Measurements from ENCODE around the gene NPDC1.
A peak's percentile ranks its signal among the peaks of the same experiment; 100 is the strongest.

The NPDC1 gene

DNA sequence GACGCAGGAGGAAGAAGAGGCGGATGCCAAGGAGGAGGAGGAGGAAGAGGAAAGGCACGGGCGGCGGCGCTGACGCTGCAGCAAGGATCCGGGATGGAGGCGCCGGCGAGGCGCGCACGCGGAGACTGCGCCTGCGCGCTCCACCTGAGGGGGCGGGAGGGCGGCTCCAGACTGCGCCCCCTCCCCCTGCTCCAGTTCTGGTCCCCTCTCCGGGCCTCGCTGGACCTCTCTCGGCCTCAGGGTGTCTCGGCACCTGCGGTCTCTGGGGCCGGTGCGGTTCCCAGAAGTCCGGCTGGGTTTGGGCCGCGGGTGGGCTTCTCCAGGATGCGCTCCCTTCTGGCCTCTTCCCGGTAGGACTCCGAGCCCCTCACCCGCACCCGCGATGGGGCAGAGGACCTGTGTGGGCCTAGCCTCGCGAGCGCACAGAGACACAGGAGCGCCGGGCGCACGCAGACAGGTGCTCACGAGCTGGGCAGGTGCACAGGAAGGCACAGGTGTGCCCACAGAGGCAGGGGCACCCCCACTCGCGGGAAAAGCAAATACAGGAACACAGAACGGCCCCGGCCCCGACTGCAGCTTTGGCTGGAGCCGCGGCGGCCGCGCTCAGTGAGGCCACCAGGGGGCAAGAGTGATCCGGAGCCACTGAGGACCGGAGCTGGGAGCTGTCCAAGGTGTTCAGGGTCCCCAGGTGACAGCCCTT, at the start of gene NPDC1:
Gene NPDC1, minus strand, starts transcription at position 90 of the 700 bp plus-strand sequence. CDS start 188 bp downstream, outside the sequence.
- peak; percentile 56 for DNase-seq

GRCh38 chr9:137089232-137089947, 43.4 kb upstream of the NPDC1 start:
- DNase-seq: no peak

DNA sequence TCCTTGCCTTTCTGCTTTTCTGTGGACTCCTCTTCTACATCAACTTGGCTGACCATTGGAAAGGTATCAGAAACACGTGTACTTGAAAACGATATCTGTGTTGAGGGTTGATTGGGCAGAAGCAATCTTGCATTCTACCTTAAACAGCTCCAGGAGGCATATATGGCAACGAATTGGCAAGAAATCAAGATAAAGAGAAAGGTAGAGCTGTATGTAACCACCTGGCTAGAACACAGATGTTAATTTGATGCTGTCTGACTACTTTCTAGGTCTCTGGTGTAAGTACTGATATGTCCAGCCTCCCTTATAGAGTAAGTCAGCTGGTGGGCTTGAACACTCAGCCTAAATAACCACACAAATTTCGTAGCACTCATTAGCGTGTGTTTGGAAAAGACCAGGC, 42.1 kb upstream of the NPDC1 start:
- DNase-seq: no peak

DNA sequence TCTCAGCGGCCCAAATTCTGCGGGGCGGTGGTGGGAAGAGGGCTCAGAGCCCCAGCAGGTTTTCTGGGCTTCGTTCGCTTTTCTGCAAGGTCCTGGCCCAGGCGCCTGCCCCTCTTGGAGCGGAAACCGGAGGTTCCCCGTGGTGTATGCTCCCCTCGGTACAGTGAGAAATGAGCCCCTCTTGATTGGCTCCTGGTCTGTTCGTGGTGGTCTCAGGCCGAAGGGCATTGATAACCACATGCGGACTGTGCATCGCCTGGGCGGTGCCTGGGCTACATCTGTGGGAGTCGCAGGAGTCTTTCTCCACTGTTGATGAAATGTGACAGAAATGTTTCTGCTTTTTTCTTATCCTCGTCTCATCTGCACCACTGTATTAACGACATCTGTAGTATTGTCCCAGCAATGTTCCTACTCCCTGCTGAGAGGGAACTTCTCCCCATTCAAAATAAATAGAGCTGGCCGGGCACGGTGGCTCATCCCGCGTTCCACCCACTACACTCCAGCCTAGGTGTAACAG, 41.5 kb upstream of the NPDC1 start:
- DNase-seq: no peak

DNA sequence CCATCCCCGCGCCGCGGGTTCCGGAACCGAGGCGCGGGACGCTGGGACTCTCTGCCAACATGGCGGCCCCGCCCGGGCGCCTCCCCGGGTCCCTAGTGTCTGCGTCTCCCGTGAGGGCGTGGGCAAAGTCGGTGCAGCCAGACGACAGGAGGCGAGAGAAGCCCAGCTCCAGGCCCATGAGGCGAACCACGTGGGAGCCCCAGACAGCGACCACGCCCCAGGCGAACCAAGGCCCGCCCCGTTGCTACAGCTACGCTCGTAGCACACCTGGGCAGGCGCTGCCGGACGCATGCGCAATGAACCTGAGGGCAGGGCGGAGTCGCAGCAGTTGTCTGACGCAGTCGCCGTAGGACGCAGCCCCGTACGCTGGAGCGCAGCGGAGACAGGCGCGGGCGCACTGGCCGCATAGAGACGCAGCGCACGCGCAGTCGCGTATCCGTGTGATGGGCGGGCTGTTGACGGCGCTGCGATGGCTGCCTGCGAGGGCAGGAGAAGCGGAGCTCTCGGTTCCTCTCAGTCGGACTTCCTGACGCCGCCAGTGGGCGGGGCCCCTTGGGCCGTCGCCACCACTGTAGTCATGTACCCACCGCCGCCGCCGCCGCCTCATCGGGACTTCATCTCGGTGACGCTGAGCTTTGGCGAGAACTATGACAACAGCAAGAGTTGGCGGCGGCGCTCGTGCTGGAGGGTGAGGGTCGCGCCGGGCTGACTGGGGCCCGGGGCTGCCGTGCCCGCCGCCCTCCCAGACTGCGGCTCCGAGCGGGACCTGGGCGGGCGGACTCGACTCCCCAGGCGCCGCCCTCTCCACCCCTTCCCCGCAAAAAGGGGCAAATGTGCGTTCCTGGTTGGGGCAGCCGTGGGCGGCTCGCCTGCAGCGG, 40.8 kb upstream of the NPDC1 start, which contains the start of gene MAN1B1:
Gene MAN1B1, plus strand, starts transcription at position 455 of the 878 bp plus-strand sequence. Its CDS starts 15 bp downstream, at position 470.
- DNase-seq: peak; percentile 98

DNA sequence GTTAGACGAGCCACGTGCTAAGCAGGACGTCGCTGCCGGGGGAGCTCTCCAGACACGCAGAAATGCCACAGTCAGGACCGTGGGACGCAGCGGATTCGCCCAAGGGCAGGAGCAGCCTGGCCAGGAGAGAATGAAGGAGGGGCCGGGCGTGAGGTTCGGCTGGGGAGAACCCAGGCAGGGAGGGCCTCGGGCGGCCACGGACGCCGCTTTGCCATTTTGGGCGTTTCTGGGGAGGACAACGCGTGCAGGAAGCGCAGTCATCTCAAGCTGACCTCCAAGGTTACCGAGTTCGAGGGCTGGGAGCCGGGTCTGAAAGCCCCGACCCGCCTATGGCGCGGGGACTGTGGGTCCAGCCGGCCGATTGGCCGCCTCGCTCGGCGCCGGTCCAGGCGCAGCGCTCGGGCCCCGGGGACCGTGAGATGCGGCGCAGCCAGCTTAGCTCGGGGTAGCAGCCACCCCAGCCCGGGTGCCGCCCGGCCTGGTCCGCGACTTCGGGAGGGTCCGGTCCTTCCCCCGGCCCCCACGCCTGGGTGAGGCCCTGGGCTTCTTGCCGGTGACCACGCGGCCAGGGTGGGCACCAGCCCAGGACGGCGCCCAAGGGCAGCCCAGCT, 40.0 kb upstream of the NPDC1 start:
- no peak for DNase-seq

DNA sequence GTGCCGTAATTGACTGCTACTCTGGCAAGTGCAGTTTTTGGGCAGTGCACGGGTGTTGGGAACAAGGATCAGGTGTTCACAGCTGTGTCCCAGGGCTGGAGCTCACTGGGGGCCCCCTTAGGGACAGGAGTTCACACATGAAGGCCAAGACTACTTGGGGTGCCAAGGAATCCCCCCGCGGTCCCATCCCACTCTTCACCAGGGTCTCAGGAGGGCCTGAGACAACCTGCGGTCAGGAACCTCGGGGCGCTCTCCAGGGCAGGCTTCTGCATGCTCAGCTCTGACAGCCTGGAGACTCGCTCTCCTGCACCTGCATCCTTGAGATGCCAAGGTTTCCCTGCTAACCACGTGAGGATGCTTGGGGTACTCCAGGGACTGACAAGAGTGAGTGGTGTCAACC, 38.5 kb upstream of the NPDC1 start:
- DNase-seq: no peak

DNA sequence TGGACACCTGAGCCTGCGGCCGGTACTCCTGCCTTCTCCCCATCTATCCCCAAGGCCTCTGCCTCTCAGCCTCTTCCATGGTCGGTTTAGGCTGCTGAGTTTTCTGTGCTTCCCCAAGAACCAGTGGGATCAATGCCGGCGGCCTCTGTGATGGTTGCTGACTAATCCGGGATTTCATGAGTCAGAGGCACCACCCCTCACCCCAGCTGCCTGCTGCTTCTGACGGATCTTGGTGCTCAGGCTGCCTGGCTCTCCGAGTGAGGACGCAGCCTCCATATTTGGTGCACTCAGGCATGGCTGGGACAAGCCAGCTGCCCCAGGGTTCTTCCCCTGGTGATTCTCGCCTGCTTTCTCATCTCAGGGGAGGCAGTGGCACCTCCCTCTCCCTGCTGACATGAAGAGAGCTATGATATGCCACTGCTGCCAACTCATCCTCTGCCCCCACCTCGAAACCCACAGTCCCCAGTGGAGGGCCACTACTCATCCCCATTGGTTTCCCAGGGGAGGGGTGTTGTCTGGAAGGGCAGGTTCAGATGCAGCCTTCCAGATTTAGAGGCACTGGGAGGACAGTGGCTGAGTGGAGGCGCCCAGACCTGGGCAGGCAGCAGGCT, 37.5 kb upstream of the NPDC1 start:
- peak; percentile 97 for DNase-seq

- no peak for DNase-seq
Observed at GRCh38 chr9:137082925-137083290, 36.9 kb upstream of the NPDC1 start.

- no peak for DNase-seq
Observed at GRCh38 chr9:137082222-137082924, 36.4 kb upstream of the NPDC1 start.

GRCh38 chr9:137080260-137081122, 34.5 kb upstream of the NPDC1 start:
- DNase-seq: no peak

GRCh38 chr9:137079401-137079787, 33.4 kb upstream of the NPDC1 start:
- DNase-seq: no peak

- no peak for DNase-seq
Observed at GRCh38 chr9:137078701-137079400, 32.9 kb upstream of the NPDC1 start.

GRCh38 chr9:137077758-137078693, 32.0 kb upstream of the NPDC1 start:
- no peak for DNase-seq

- peak; percentile 47 for DNase-seq
Observed at GRCh38 chr9:137077010-137077747, 31.2 kb upstream of the NPDC1 start, which contains the start of gene UAP1L1. Gene UAP1L1 (plus strand): TSS chr9:137077517. CDS start chr9:137077533, 16 bp downstream.

DNA sequence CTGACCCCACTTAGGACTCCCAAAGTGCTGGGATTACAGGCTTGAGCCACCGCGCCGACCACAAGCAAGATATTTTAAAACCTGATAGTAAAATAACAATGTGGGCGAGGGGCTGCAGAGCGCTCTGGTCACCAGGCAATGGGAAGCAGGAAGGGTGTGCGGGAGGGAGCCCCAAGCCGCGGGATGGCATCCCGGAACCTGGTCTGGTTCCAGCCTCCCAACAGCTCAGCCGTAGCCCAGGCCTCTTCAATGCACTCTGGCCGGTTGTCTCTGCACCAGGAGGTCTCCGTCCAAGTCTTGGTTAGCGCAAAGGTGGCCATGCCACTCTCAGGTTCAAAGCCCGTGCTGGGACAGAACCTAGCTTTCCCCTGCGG, 30.6 kb upstream of the NPDC1 start:
- DNase-seq: no peak

- no peak for DNase-seq
Observed at GRCh38 chr9:137075275-137075775, 29.3 kb upstream of the NPDC1 start.

Data from fibroblast of upper back skin (primary cell).